ENCODE data around the gene B3GNT2. TPM values are rescaled to one million over a fixed set of nuclear protein-coding genes. Genes with fewer than 3 reads are reported as not detected.
A peak's percentile ranks its signal among the peaks of the same experiment; 100 is the strongest.

B3GNT2 gene
- total and polyA plus RNA-seq, 9 of the 15 experiments (the other 6 are each of a cell fraction or from before 2014, with no cell fraction given): 6.0 to 38.9 (median 25.0) TPM

GRCh38 chr2:62202019-62202722 is 6.3 kb downstream of the B3GNT2 start (continued):
- TF ChIP-seq POLR3A (IDR thresholded peaks at IDR 0.05; ENCODE audit: borderline replicate concordance, extremely low read depth, insufficient read depth, insufficient read length) (no peak), SMARCE1 (IDR thresholded peaks at IDR 0.05) (no peak), CBX8 (IDR thresholded peaks at IDR 0.05; ENCODE audit: borderline replicate concordance, extremely low read depth, low read depth, low read length, poor library complexity, severe bottlenecking) (no peak), ZC3H4 (CRISPR knock-in tag; IDR thresholded peaks at IDR 0.05; ENCODE audit: borderline replicate concordance) (no peak), L3MBTL2 (IDR thresholded peaks at IDR 0.05) (no peak), MEF2D (tag; conservative IDR thresholded peaks at IDR 0.05; ENCODE audit: low read depth) (no peak), TFAM (CRISPR knock-in tag; conservative IDR thresholded peaks at IDR 0.05) (no peak), TAF9B (IDR thresholded peaks at IDR 0.05; ENCODE audit: partially characterized antibody) (no peak), MEF2A (IDR thresholded peaks at IDR 0.05; ENCODE audit: control insufficient read depth, low read depth, low read length) (no peak), USF2 (CRISPR knock-in tag; IDR thresholded peaks at IDR 0.05) (no peak), CTBP1 (IDR thresholded peaks at IDR 0.05; ENCODE audit: borderline replicate concordance) (peak; percentile 78), TARDBP (IDR thresholded peaks at IDR 0.05) (no peak), RAD21 (CRISPR knock-in tag; conservative IDR thresholded peaks at IDR 0.05 in 1 of 2, IDR thresholded peaks at IDR 0.05 in 1 of 2) (no peak), NKRF (IDR thresholded peaks at IDR 0.05; ENCODE audit: borderline replicate concordance) (no peak), RBM25 (IDR thresholded peaks at IDR 0.05; ENCODE audit: low read depth, low read length, severe bottlenecking) (no peak), ATF1 (CRISPR knock-in tag; IDR thresholded peaks at IDR 0.05) (no peak), ATF1 (tag; IDR thresholded peaks at IDR 0.05) (no peak)
- TF ChIP-seq, protein P1, sequence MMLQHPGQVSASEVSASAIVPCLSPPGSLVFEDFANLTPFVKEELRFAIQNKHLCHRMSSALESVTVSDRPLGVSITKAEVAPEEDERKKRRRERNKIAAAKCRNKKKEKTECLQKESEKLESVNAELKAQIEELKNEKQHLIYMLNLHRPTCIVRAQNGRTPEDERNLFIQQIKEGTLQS (IDR thresholded peaks at IDR 0.05): peak; percentile 88
- TF ChIP-seq, protein P1 (CRISPR knock-in tag; conservative IDR thresholded peaks at IDR 0.05): no peak
- TF ChIP-seq, protein P2, sequence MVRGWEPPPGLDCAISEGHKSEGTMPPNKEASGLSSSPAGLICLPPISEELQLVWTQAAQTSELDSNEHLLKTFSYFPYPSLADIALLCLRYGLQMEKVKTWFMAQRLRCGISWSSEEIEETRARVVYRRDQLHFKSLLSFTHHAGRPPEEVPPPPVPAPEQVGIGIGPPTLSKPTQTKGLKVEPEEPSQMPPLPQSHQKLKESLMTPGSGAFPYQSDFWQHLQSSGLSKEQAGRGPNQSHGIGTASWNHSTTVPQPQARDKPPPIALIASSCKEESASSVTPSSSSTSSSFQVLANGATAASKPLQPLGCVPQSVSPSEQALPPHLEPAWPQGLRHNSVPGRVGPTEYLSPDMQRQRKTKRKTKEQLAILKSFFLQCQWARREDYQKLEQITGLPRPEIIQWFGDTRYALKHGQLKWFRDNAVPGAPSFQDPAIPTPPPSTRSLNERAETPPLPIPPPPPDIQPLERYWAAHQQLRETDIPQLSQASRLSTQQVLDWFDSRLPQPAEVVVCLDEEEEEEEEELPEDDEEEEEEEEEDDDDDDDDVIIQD (CRISPR knock-in tag; IDR thresholded peaks at IDR 0.05): no peak
- TF ChIP-seq, protein P3, sequence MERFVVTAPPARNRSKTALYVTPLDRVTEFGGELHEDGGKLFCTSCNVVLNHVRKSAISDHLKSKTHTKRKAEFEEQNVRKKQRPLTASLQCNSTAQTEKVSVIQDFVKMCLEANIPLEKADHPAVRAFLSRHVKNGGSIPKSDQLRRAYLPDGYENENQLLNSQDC (CRISPR knock-in tag; IDR thresholded peaks at IDR 0.05): no peak
- TF ChIP-seq, protein P4, sequence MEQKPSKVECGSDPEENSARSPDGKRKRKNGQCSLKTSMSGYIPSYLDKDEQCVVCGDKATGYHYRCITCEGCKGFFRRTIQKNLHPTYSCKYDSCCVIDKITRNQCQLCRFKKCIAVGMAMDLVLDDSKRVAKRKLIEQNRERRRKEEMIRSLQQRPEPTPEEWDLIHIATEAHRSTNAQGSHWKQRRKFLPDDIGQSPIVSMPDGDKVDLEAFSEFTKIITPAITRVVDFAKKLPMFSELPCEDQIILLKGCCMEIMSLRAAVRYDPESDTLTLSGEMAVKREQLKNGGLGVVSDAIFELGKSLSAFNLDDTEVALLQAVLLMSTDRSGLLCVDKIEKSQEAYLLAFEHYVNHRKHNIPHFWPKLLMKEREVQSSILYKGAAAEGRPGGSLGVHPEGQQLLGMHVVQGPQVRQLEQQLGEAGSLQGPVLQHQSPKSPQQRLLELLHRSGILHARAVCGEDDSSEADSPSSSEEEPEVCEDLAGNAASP (IDR thresholded peaks at IDR 0.05): no peak

All from K562 (cell line).